C4-2B (cell line): Measurements from ENCODE around the gene DICER1.

Experiments used
- ZFX ChIP-seq: fragments of 450-650 bp; IDR thresholded peaks from 2 replicates; pipeline ENCODE4 v1.6.1; 2017
- TF ChIP-seq, protein P1 (sequence below): fragments of 450-650 bp; conservative IDR thresholded peaks from 2 replicates; pipeline ENCODE4 v1.5.1; 2017; ENCODE audit warnings: mild to moderate bottlenecking

DNA sequence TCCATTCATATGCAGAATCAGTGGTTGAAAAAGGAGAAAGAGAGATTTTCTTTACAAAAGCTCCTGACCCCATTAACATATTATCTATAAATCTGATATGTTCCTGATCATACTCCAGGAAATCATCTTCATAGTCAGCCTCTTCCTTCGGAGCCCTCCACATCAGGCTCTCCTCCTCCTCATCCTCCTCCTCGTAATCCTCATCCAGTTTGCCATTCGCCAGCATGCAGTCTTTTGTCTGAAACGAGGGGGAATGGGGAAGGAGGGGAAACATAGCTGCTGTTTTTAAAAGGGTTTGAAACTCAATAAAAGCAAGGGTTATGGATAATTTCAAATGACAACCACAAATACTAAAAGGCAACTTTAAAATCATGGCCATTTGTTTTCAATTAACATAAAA, 60.9 kb downstream of the DICER1 start:
- TF ChIP-seq, protein P1, sequence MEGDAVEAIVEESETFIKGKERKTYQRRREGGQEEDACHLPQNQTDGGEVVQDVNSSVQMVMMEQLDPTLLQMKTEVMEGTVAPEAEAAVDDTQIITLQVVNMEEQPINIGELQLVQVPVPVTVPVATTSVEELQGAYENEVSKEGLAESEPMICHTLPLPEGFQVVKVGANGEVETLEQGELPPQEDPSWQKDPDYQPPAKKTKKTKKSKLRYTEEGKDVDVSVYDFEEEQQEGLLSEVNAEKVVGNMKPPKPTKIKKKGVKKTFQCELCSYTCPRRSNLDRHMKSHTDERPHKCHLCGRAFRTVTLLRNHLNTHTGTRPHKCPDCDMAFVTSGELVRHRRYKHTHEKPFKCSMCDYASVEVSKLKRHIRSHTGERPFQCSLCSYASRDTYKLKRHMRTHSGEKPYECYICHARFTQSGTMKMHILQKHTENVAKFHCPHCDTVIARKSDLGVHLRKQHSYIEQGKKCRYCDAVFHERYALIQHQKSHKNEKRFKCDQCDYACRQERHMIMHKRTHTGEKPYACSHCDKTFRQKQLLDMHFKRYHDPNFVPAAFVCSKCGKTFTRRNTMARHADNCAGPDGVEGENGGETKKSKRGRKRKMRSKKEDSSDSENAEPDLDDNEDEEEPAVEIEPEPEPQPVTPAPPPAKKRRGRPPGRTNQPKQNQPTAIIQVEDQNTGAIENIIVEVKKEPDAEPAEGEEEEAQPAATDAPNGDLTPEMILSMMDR, result no peak
- no peak for TF ChIP-seq ZFX
